Muscle of leg (tissue), 11 donors: ENCODE measurements around the gene LSM7. TPM values are rescaled to one million over a fixed set of nuclear protein-coding genes. Genes with fewer than 3 reads are reported as not detected.

Experiments used
- DNase-seq: peaks from one replicate; pipeline ENCODE4 v3.0.0; 2013
- H3K27ac ChIP-seq: one replicate; pipeline ENCODE4 v1.5.1; 2013; ENCODE audit warnings: mild to moderate bottlenecking, low read length, control low read depth
- H3K27me3 ChIP-seq: one replicate; pipeline ENCODE4 v1.6.1; 2013; ENCODE audit warnings: low read length; ENCODE audit not compliant: control insufficient read depth, insufficient read depth
- H3K36me3 ChIP-seq: one replicate; pipeline ENCODE4 v1.6.1; 2013; ENCODE audit warnings: low read length; ENCODE audit not compliant: control insufficient read depth, insufficient read depth
- H3K4me1 ChIP-seq: one replicate; pipeline ENCODE4 v1.6.1; 2013; ENCODE audit warnings: low read length; ENCODE audit not compliant: control insufficient read depth, insufficient read depth
- H3K4me3 ChIP-seq: one replicate; pipeline ENCODE4 v1.5.1; 2013; ENCODE audit warnings: low read length, control low read depth
- H3K9me3 ChIP-seq: replicated peaks from 2 replicates; pipeline ENCODE4 v1.6.1; 2013; ENCODE audit warnings: low read depth, low read length; ENCODE audit not compliant: control insufficient read depth
- WGBS: methylation state at CpG from one replicate; pipeline ENCODE4 v1.1.5; 2013; ENCODE audit warnings: missing lambda C conversion rate; ENCODE audit not compliant: insufficient coverage; 5-methylcytosine and 5-hydroxymethylcytosine counted together
- polyA plus RNA-seq, 8 donors: library from polyadenylated mRNA; unstranded; fragments of 120-200 nt; gene quantifications; one replicate each; pipeline versions ENCODE4 v1.2.1 to v1.2.3, GENCODE V29; 2013; ENCODE audit warnings: inconsistent platforms in 1 of 8, low replicate concordance in 1 of 8; ENCODE audit not compliant: insufficient read length in 8 of 8, insufficient read depth in 1 of 8
- total RNA-seq: library from RNA; stranded (reverse); fragments of 120-200 nt; gene quantifications from one replicate; pipeline ENCODE4 v1.2.4, GENCODE V29; 2013

The LSM7 gene
- total and polyA plus RNA-seq, 9 donors, result 83.0 to 102 (median 95.2) TPM

GRCh38 chr19:2333027-2333806 is 4.8 kb upstream of the LSM7 start:
- H3K27me3 ChIP-seq, result no peaks in the 10 kb centered on the region
- H3K27ac ChIP-seq, result peak overlapping the region; percentile 62
- no peak overlapping the region for H3K4me3 ChIP-seq
- H3K36me3 ChIP-seq, result peaks cover 5% of the 10 kb centered on the region
- no peaks in the 10 kb centered on the region for H3K9me3 ChIP-seq
- peak; percentile 59 for DNase-seq
- H3K4me1 ChIP-seq, result peaks cover 72% of the 10 kb centered on the region
- 65% methylated on average over 22 of the region's 27 CpGs for WGBS

GRCh38 chr19:2332341-2333026 is 4.1 kb upstream of the LSM7 start:
- DNase-seq, result peak; percentile 35
- no peak overlapping the region for H3K4me3 ChIP-seq

GRCh38 chr19:2331601-2332246 is 3.3 kb upstream of the LSM7 start:
- 78% methylated on average over 7 of the region's 12 CpGs for WGBS
- DNase-seq, result no peak
- Histone ChIP-seq H3K9me3 (no peaks in the 10 kb centered on the region), H3K27me3 (no peaks in the 10 kb centered on the region), H3K4me3 (no peak overlapping the region), H3K4me1 (peaks cover 69% of the 10 kb centered on the region), H3K36me3 (peaks cover 10% of the 10 kb centered on the region), H3K27ac (peak overlapping the region; percentile 38)

More at GRCh38 chr19:2332341-2333026, 4.1 kb upstream of the LSM7 start:
- H3K9me3 ChIP-seq, result no peaks in the 10 kb centered on the region
- WGBS, result 64% methylated on average over 15 of the region's 17 CpGs
- H3K36me3 ChIP-seq, result peaks cover 5% of the 10 kb centered on the region
- H3K4me1 ChIP-seq, result peaks cover 69% of the 10 kb centered on the region
- H3K27ac ChIP-seq, result peak overlapping the region; percentile 75
- H3K27me3 ChIP-seq, result no peaks in the 10 kb centered on the region

- DNase-seq, result peak; percentile 30
- Histone ChIP-seq H3K9me3 (no peaks in the 10 kb centered on the region), H3K27me3 (no peaks in the 10 kb centered on the region), H3K4me3 (no peak overlapping the region), H3K36me3 (peaks cover 15% of the 10 kb centered on the region), H3K4me1 (peaks cover 67% of the 10 kb centered on the region), H3K27ac (peak overlapping the region; percentile 65)
- 59% methylated on average over 19 of the region's 20 CpGs for WGBS
These were observed 2.4 kb upstream of the LSM7 start for GRCh38 chr19:2330632-2331284.

GRCh38 chr19:2330255-2330631 is 1.9 kb upstream of the LSM7 start:
- H3K27me3 ChIP-seq, result no peaks in the 10 kb centered on the region
- H3K27ac ChIP-seq, result peak overlapping the region; percentile 65
- no peak for DNase-seq
- 82% methylated on average over 9 of the region's 10 CpGs for WGBS
- peaks cover 17% of the 10 kb centered on the region for H3K36me3 ChIP-seq
- H3K9me3 ChIP-seq, result no peaks in the 10 kb centered on the region
- peaks cover 67% of the 10 kb centered on the region for H3K4me1 ChIP-seq
- H3K4me3 ChIP-seq, result no peak overlapping the region

- DNase-seq, result no peak
- H3K4me1 ChIP-seq, result peaks cover 67% of the 10 kb centered on the region
- no peaks in the 10 kb centered on the region for H3K9me3 ChIP-seq
- peak overlapping the region; percentile 98 for H3K4me3 ChIP-seq
- WGBS, result 39% methylated on average over 11 of the region's 13 CpGs
- H3K27ac ChIP-seq, result no peak overlapping the region
- peaks cover 20% of the 10 kb centered on the region for H3K36me3 ChIP-seq
- no peaks in the 10 kb centered on the region for H3K27me3 ChIP-seq
These were observed 1.1 kb upstream of the LSM7 start for GRCh38 chr19:2329501-2329916.

- H3K27me3 ChIP-seq, result no peaks in the 10 kb centered on the region
- H3K36me3 ChIP-seq, result peaks cover 24% of the 10 kb centered on the region
- peak overlapping the region; percentile 98 for H3K4me3 ChIP-seq
- H3K4me1 ChIP-seq, result peaks cover 63% of the 10 kb centered on the region
- H3K27ac ChIP-seq, result peak overlapping the region; percentile 42
- 2% methylated on average over 11 of the region's 16 CpGs for WGBS
- no peaks in the 10 kb centered on the region for H3K9me3 ChIP-seq
- no peak for DNase-seq
These were observed 728 bp upstream of the LSM7 start for GRCh38 chr19:2329149-2329478.

- DNase-seq, result peak; percentile 65
- no peaks in the 10 kb centered on the region for H3K27me3 ChIP-seq
- 0% methylated on average over 15 of the region's 18 CpGs for WGBS
- peaks cover 35% of the 10 kb centered on the region for H3K36me3 ChIP-seq
- H3K4me1 ChIP-seq, result peaks cover 52% of the 10 kb centered on the region
- no peaks in the 10 kb centered on the region for H3K9me3 ChIP-seq
- H3K4me3 ChIP-seq, result peak overlapping the region; percentile 98
- H3K27ac ChIP-seq, result peak overlapping the region; percentile 90
These were observed 499 bp downstream of the LSM7 start for GRCh38 chr19:2327773-2328400.

- H3K9me3 ChIP-seq, result no peaks in the 10 kb centered on the region
- no peak overlapping the region for H3K4me3 ChIP-seq
- H3K4me1 ChIP-seq, result peaks cover 43% of the 10 kb centered on the region
- WGBS, result 86% methylated on average over 9 of the region's 16 CpGs
- no peaks in the 10 kb centered on the region for H3K27me3 ChIP-seq
- DNase-seq, result no peak
- peaks cover 42% of the 10 kb centered on the region for H3K36me3 ChIP-seq
- no peak overlapping the region for H3K27ac ChIP-seq
These were observed 1.6 kb downstream of the LSM7 start for GRCh38 chr19:2326699-2327360.
